Mesendoderm (in vitro differentiated cells): ENCODE results near the gene HAS3.
A peak's percentile ranks its signal among the peaks of the same experiment; 100 is the strongest.

Source experiments
- DNase-seq: peaks from one replicate; pipeline ENCODE4 v3.0.0; 2013
- H2AK5ac ChIP-seq: 2 replicates; pipeline ENCODE4 v1.6.1; 2013; ENCODE audit warnings: low read length, inconsistent platforms
- H2BK120ac ChIP-seq: 2 replicates; pipeline ENCODE4 v1.6.1; 2013; ENCODE audit warnings: low read depth, mild to moderate bottlenecking, low read length, moderate library complexity, mixed read lengths
- H2BK15ac ChIP-seq: replicated peaks from 2 replicates; pipeline ENCODE4 v1.6.1; 2013; ENCODE audit warnings: low read depth, mild to moderate bottlenecking, moderate library complexity
- H2BK5ac ChIP-seq: 2 replicates; pipeline ENCODE4 v1.6.1; 2013; ENCODE audit warnings: low read length, inconsistent platforms
- H3K18ac ChIP-seq: 2 replicates; pipeline ENCODE4 v1.6.1; 2013; ENCODE audit warnings: mild to moderate bottlenecking, low read length, mixed read lengths
- H3K23ac ChIP-seq: one replicate; pipeline ENCODE4 v1.6.1; 2013; ENCODE audit warnings: low read length
- H3K27ac ChIP-seq: 2 replicates; pipeline ENCODE4 v1.5.1; 2013; ENCODE audit warnings: low read depth, mild to moderate bottlenecking, inconsistent platforms, low read length, moderate library complexity
- H3K27me3 ChIP-seq: 2 replicates; pipeline ENCODE4 v1.6.1; 2013; ENCODE audit warnings: low read length, control low read depth, mild to moderate bottlenecking, inconsistent platforms; ENCODE audit not compliant: insufficient read depth, poor library complexity
- H3K36me3 ChIP-seq: 2 replicates; pipeline ENCODE4 v1.6.1; 2013; ENCODE audit warnings: low read length, inconsistent platforms; ENCODE audit not compliant: control insufficient read depth, insufficient read depth
- H3K4ac ChIP-seq: one replicate; pipeline ENCODE4 v1.6.1; 2013; ENCODE audit warnings: low read depth, mild to moderate bottlenecking, low read length, moderate library complexity
- H3K4me1 ChIP-seq: 2 replicates; pipeline ENCODE4 v1.6.1; 2013; ENCODE audit warnings: low read depth, low read length, inconsistent platforms; ENCODE audit not compliant: control insufficient read depth
- H3K4me2 ChIP-seq: 2 replicates; pipeline ENCODE4 v1.6.1; 2013; ENCODE audit warnings: low read length
- H3K4me3 ChIP-seq: 2 replicates; pipeline ENCODE4 v1.5.1; 2013; ENCODE audit warnings: mild to moderate bottlenecking, low read length
- H3K56ac ChIP-seq: one replicate; pipeline ENCODE4 v1.6.1; 2013; ENCODE audit warnings: low read length
- H3K79me1 ChIP-seq: 2 replicates; pipeline ENCODE4 v1.6.1; 2013; ENCODE audit warnings: low read length, inconsistent platforms
- H3K79me2 ChIP-seq: 2 replicates; pipeline ENCODE4 v1.6.1; 2013; ENCODE audit warnings: mild to moderate bottlenecking, low read length; ENCODE audit not compliant: control insufficient read depth, insufficient read depth
- H3K9ac ChIP-seq: 2 replicates; pipeline ENCODE4 v1.6.1; 2013; ENCODE audit warnings: low read length, inconsistent platforms
- H4K5ac ChIP-seq: one replicate; pipeline ENCODE4 v1.6.1; 2013; ENCODE audit warnings: low read length
- H4K8ac ChIP-seq: one replicate; pipeline ENCODE4 v1.6.1; 2013; ENCODE audit warnings: low read depth, mild to moderate bottlenecking, control low read depth, low read length, moderate library complexity
- WGBS: extraction: QIAGEN DNeasy Blood & Tissue Kit; methylation state at CpG from one replicate; pipeline ENCODE4 v1.1.7; 2013; ENCODE audit warnings: low lambda C conversion rate, missing lambda C conversion rate; ENCODE audit not compliant: insufficient coverage; ENCODE audit errors: extremely low coverage; 5-methylcytosine and 5-hydroxymethylcytosine counted together

HAS3 gene

GRCh38 chr16:69085032-69085695 is 20.3 kb upstream of the HAS3 start:
- H2AK5ac ChIP-seq = no peak overlapping the region
- H3K18ac ChIP-seq = no peak overlapping the region
- no peak for DNase-seq
- H3K23ac ChIP-seq = no peak overlapping the region
- no peaks in the 10 kb centered on the region for H3K79me2 ChIP-seq
- H3K79me1 ChIP-seq = no peaks in the 10 kb centered on the region
- no peak overlapping the region for H2BK120ac ChIP-seq
- no peak overlapping the region for H4K8ac ChIP-seq
- H4K5ac ChIP-seq = no peak overlapping the region
- H3K27me3 ChIP-seq = no peaks in the 10 kb centered on the region
- no peak overlapping the region for H3K27ac ChIP-seq
- no peak overlapping the region for H2BK15ac ChIP-seq
- no peaks in the 10 kb centered on the region for H3K36me3 ChIP-seq
- no peak overlapping the region for H3K56ac ChIP-seq
- no peak overlapping the region for H3K9ac ChIP-seq
- no peak overlapping the region for H2BK5ac ChIP-seq
- H3K4ac ChIP-seq = no peak overlapping the region
- peaks cover 6% of the 10 kb centered on the region for H3K4me1 ChIP-seq
- no CpG with 5 or more reads among the region's 5 CpGs for WGBS
- H3K4me3 ChIP-seq = no peak overlapping the region
- no peak overlapping the region for H3K4me2 ChIP-seq

GRCh38 chr16:69087161-69087581 is 18.3 kb upstream of the HAS3 start:
- 100% methylated on average over 1 of the region's 3 CpGs for WGBS
- H3K27ac ChIP-seq = no peak overlapping the region

GRCh38 chr16:69088684-69089083 is 16.8 kb upstream of the HAS3 start:
- Histone ChIP-seq H3K27me3 (no peaks in the 10 kb centered on the region), H2BK15ac (no peak overlapping the region), H3K9ac (no peak overlapping the region), H3K79me1 (no peaks in the 10 kb centered on the region), H3K4me3 (no peak overlapping the region), H2BK5ac (no peak overlapping the region), H3K4me2 (no peak overlapping the region), H3K4ac (no peak overlapping the region), H3K4me1 (peaks cover 6% of the 10 kb centered on the region), H3K27ac (no peak overlapping the region), H3K79me2 (no peaks in the 10 kb centered on the region), H4K8ac (no peak overlapping the region), H2BK120ac (no peak overlapping the region), H3K18ac (no peak overlapping the region), H3K36me3 (no peaks in the 10 kb centered on the region), H4K5ac (no peak overlapping the region), H2AK5ac (no peak overlapping the region), H3K56ac (peak overlapping the region; percentile 49), H3K23ac (no peak overlapping the region)
- DNase-seq = no peak
- WGBS = no CpG with 5 or more reads among the region's 4 CpGs

More at GRCh38 chr16:69087161-69087581, 18.3 kb upstream of the HAS3 start:
- no peak overlapping the region for H2BK120ac ChIP-seq
- no peak overlapping the region for H4K5ac ChIP-seq
- no peaks in the 10 kb centered on the region for H3K79me1 ChIP-seq
- H2BK15ac ChIP-seq = no peak overlapping the region
- H3K56ac ChIP-seq = no peak overlapping the region
- no peak overlapping the region for H3K4ac ChIP-seq
- H3K4me3 ChIP-seq = no peak overlapping the region
- H3K9ac ChIP-seq = no peak overlapping the region
- no peak overlapping the region for H2BK5ac ChIP-seq
- no peak overlapping the region for H3K4me2 ChIP-seq
- H3K36me3 ChIP-seq = no peaks in the 10 kb centered on the region
- no peaks in the 10 kb centered on the region for H3K27me3 ChIP-seq
- H4K8ac ChIP-seq = no peak overlapping the region
- H3K18ac ChIP-seq = no peak overlapping the region
- no peak overlapping the region for H3K23ac ChIP-seq
- H2AK5ac ChIP-seq = no peak overlapping the region
- peaks cover 6% of the 10 kb centered on the region for H3K4me1 ChIP-seq
- H3K79me2 ChIP-seq = no peaks in the 10 kb centered on the region
- no peak for DNase-seq

- H2BK15ac ChIP-seq = no peak overlapping the region
- no peaks in the 10 kb centered on the region for H3K79me1 ChIP-seq
- peak overlapping the region; percentile 64 for H3K56ac ChIP-seq
- H3K4ac ChIP-seq = no peak overlapping the region
- peak; percentile 66 for DNase-seq
- H3K4me3 ChIP-seq = no peak overlapping the region
- H3K23ac ChIP-seq = peak overlapping the region; percentile 1
- H3K9ac ChIP-seq = peak overlapping the region; percentile 38
- H2BK120ac ChIP-seq = no peak overlapping the region
- no peaks in the 10 kb centered on the region for H3K27me3 ChIP-seq
- peaks cover 6% of the 10 kb centered on the region for H3K4me1 ChIP-seq
- H4K5ac ChIP-seq = no peak overlapping the region
- WGBS = no CpG with 5 or more reads among the region's 16 CpGs
- H4K8ac ChIP-seq = no peak overlapping the region
- H3K79me2 ChIP-seq = no peaks in the 10 kb centered on the region
- H2BK5ac ChIP-seq = no peak overlapping the region
- H3K36me3 ChIP-seq = no peaks in the 10 kb centered on the region
- no peak overlapping the region for H3K27ac ChIP-seq
- H3K4me2 ChIP-seq = no peak overlapping the region
- no peak overlapping the region for H2AK5ac ChIP-seq
- H3K18ac ChIP-seq = no peak overlapping the region
Observed at GRCh38 chr16:69089091-69089910, 16.2 kb upstream of the HAS3 start.

- no peak overlapping the region for H2BK120ac ChIP-seq
- H3K27ac ChIP-seq = no peak overlapping the region
- no peak overlapping the region for H3K56ac ChIP-seq
- H4K8ac ChIP-seq = no peak overlapping the region
- no CpG with 5 or more reads among the region's 3 CpGs for WGBS
- H3K4me1 ChIP-seq = peaks cover 6% of the 10 kb centered on the region
- no peak overlapping the region for H3K23ac ChIP-seq
- H3K27me3 ChIP-seq = no peaks in the 10 kb centered on the region
- no peak overlapping the region for H2BK5ac ChIP-seq
- H3K4me2 ChIP-seq = no peak overlapping the region
- no peak overlapping the region for H3K18ac ChIP-seq
- H3K9ac ChIP-seq = no peak overlapping the region
- H3K79me2 ChIP-seq = no peaks in the 10 kb centered on the region
- no peak overlapping the region for H2AK5ac ChIP-seq
- no peak overlapping the region for H2BK15ac ChIP-seq
- H3K4ac ChIP-seq = no peak overlapping the region
- no peaks in the 10 kb centered on the region for H3K36me3 ChIP-seq
- DNase-seq = no peak
- no peak overlapping the region for H3K4me3 ChIP-seq
- no peak overlapping the region for H4K5ac ChIP-seq
- H3K79me1 ChIP-seq = no peaks in the 10 kb centered on the region
Observed at GRCh38 chr16:69093974-69094373, 11.5 kb upstream of the HAS3 start.
